ENCODE results near the gene PTPRT.

- TF ChIP-seq TAF1 (IDR thresholded peaks at IDR 0.05; ENCODE audit: low read depth) (no peak), TCF12 (IDR thresholded peaks at IDR 0.05; ENCODE audit: low read depth) (no peak)
Measured at GRCh38 chr20:43007525-43007924, 182.2 kb downstream of the PTPRT start.

Measured in Ishikawa (cell line).